WTC11 (cell line): ENCODE measurements around the gene GSTM2.

Source experiments
- ELF4 ChIP-seq: sonication (generic); formaldehyde crosslinking; IDR thresholded peaks from 2 replicates; pipeline ENCODE4 v1.8.1; 2022; ENCODE audit warnings: low read depth, mild to moderate bottlenecking, moderate library complexity, missing genetic modification reagents
- MYBL2 ChIP-seq: sonication (generic); formaldehyde crosslinking; IDR thresholded peaks from 2 replicates; pipeline ENCODE4 v1.8.1; 2023; ENCODE audit warnings: mild to moderate bottlenecking, moderate library complexity, missing genetic modification reagents
- NFYB ChIP-seq: sonication (generic); formaldehyde crosslinking; conservative IDR thresholded peaks from 2 replicates; pipeline ENCODE4 v1.8.0; 2022; ENCODE audit warnings: low read depth, missing genetic modification reagents
- SMAD4 ChIP-seq: sonication (generic); formaldehyde crosslinking; IDR thresholded peaks from 2 replicates; pipeline ENCODE4 v1.8.0; 2022; ENCODE audit warnings: mild to moderate bottlenecking, missing genetic modification reagents
- TEAD1 ChIP-seq: sonication (generic); formaldehyde crosslinking; IDR thresholded peaks from 2 replicates; pipeline ENCODE4 v1.8.0; 2022; ENCODE audit warnings: mild to moderate bottlenecking, missing genetic modification reagents
- TEAD4 ChIP-seq: sonication (generic); formaldehyde crosslinking; IDR thresholded peaks from 2 replicates; pipeline ENCODE4 v1.8.0; 2022; ENCODE audit warnings: mild to moderate bottlenecking, missing genetic modification reagents
- ZNF219 ChIP-seq: sonication (generic); formaldehyde crosslinking; IDR thresholded peaks from 2 replicates; pipeline ENCODE4 v1.8.0; 2023; ENCODE audit warnings: missing genetic modification reagents, mild to moderate bottlenecking, borderline replicate concordance
- TF ChIP-seq, protein P1 (sequence below): fragments of 200-600 bp; IDR thresholded peaks from 2 replicates; pipeline ENCODE4 v1.8.0; 2022; ENCODE audit warnings: antibody characterized with exemption
- TF ChIP-seq, protein P2 (sequence below): sonication (generic); formaldehyde crosslinking; conservative IDR thresholded peaks from 2 replicates; pipeline ENCODE4 v1.8.1; 2023; ENCODE audit warnings: mild to moderate bottlenecking, low read depth, missing genetic modification reagents, moderate library complexity
- TF ChIP-seq, protein P3 (sequence below): sonication (generic); formaldehyde crosslinking; IDR thresholded peaks from 2 replicates; pipeline ENCODE4 v1.8.0; 2022; ENCODE audit warnings: mild to moderate bottlenecking, missing genetic modification reagents
- TF ChIP-seq, protein P4 (sequence below): sonication (generic); formaldehyde crosslinking; IDR thresholded peaks from 2 replicates; pipeline ENCODE4 v1.8.1; 2023; ENCODE audit warnings: mild to moderate bottlenecking, moderate library complexity, missing genetic modification reagents
- TF ChIP-seq, protein P5 (sequence below): sonication (generic); formaldehyde crosslinking; IDR thresholded peaks from 2 replicates; pipeline ENCODE4 v1.8.1; 2022; ENCODE audit warnings: mild to moderate bottlenecking, moderate library complexity, missing genetic modification reagents
- TF ChIP-seq, protein P6 (sequence below): sonication (generic); formaldehyde crosslinking; IDR thresholded peaks from 2 replicates; pipeline ENCODE4 v1.8.0; 2023; ENCODE audit warnings: mild to moderate bottlenecking, missing genetic modification reagents
- TF ChIP-seq, protein P7 (sequence below): sonication (generic); formaldehyde crosslinking; IDR thresholded peaks from 2 replicates; pipeline ENCODE4 v1.8.1; 2022; ENCODE audit warnings: mild to moderate bottlenecking, missing genetic modification reagents, moderate library complexity, borderline replicate concordance

DNA sequence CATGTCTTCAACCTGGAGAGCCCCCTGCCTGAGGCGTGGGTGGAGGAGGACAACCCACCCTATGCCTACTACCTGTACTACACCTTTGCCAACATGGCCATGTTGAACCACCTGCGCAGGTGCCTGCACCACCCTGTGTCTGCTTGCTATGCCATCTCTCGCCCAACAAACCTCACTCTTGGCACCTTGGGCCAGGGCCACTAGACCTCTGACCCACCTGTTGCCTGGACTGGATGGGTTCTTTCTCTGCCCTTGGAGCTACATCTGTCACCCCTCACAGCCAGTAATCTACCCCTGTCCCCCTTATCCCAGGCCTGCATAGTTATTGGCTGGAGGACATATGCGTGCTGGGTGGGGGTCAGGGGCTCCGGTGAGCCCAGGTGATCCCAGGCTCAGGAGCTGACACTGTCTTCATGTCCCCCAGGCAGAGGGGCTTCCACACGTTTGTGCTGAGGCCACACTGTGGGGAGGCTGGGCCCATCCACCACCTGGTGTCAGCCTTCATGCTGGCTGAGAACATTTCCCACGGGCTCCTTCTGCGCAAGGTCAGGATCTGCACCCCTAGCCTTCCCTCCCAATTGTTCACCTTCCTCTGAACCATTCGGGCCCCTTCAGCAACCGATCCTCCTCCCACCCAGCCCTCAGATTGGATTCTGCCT lies 38.4 kb upstream of the GSTM2 start:
- TF ChIP-seq SMAD4 (CRISPR knock-in tag) = no peak
- TF ChIP-seq, protein P1, sequence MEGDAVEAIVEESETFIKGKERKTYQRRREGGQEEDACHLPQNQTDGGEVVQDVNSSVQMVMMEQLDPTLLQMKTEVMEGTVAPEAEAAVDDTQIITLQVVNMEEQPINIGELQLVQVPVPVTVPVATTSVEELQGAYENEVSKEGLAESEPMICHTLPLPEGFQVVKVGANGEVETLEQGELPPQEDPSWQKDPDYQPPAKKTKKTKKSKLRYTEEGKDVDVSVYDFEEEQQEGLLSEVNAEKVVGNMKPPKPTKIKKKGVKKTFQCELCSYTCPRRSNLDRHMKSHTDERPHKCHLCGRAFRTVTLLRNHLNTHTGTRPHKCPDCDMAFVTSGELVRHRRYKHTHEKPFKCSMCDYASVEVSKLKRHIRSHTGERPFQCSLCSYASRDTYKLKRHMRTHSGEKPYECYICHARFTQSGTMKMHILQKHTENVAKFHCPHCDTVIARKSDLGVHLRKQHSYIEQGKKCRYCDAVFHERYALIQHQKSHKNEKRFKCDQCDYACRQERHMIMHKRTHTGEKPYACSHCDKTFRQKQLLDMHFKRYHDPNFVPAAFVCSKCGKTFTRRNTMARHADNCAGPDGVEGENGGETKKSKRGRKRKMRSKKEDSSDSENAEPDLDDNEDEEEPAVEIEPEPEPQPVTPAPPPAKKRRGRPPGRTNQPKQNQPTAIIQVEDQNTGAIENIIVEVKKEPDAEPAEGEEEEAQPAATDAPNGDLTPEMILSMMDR = no peak
- TF ChIP-seq TEAD1 (CRISPR knock-in tag) = no peak
- TF ChIP-seq, protein P2, sequence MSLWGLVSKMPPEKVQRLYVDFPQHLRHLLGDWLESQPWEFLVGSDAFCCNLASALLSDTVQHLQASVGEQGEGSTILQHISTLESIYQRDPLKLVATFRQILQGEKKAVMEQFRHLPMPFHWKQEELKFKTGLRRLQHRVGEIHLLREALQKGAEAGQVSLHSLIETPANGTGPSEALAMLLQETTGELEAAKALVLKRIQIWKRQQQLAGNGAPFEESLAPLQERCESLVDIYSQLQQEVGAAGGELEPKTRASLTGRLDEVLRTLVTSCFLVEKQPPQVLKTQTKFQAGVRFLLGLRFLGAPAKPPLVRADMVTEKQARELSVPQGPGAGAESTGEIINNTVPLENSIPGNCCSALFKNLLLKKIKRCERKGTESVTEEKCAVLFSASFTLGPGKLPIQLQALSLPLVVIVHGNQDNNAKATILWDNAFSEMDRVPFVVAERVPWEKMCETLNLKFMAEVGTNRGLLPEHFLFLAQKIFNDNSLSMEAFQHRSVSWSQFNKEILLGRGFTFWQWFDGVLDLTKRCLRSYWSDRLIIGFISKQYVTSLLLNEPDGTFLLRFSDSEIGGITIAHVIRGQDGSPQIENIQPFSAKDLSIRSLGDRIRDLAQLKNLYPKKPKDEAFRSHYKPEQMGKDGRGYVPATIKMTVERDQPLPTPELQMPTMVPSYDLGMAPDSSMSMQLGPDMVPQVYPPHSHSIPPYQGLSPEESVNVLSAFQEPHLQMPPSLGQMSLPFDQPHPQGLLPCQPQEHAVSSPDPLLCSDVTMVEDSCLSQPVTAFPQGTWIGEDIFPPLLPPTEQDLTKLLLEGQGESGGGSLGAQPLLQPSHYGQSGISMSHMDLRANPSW = no peak
- no peak for TF ChIP-seq ZNF219 (CRISPR knock-in tag)
- TF ChIP-seq, protein P3, sequence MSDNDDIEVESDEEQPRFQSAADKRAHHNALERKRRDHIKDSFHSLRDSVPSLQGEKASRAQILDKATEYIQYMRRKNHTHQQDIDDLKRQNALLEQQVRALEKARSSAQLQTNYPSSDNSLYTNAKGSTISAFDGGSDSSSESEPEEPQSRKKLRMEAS (CRISPR knock-in tag) = no peak
- no peak for TF ChIP-seq ELF4 (CRISPR knock-in tag)
- TF ChIP-seq MYBL2 (CRISPR knock-in tag) = no peak
- no peak for TF ChIP-seq TEAD4 (CRISPR knock-in tag)
- TF ChIP-seq NFYB = no peak
- TF ChIP-seq, protein P4, sequence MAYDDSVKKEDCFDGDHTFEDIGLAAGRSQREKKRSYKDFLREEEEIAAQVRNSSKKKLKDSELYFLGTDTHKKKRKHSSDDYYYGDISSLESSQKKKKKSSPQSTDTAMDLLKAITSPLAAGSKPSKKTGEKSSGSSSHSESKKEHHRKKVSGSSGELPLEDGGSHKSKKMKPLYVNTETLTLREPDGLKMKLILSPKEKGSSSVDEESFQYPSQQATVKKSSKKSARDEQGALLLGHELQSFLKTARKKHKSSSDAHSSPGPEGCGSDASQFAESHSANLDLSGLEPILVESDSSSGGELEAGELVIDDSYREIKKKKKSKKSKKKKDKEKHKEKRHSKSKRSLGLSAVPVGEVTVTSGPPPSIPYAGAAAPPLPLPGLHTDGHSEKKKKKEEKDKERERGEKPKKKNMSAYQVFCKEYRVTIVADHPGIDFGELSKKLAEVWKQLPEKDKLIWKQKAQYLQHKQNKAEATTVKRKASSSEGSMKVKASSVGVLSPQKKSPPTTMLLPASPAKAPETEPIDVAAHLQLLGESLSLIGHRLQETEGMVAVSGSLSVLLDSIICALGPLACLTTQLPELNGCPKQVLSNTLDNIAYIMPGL = no peak
- TF ChIP-seq, protein P5, sequence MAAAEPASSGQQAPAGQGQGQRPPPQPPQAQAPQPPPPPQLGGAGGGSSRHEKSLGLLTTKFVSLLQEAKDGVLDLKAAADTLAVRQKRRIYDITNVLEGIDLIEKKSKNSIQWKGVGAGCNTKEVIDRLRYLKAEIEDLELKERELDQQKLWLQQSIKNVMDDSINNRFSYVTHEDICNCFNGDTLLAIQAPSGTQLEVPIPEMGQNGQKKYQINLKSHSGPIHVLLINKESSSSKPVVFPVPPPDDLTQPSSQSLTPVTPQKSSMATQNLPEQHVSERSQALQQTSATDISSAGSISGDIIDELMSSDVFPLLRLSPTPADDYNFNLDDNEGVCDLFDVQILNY = no peak
- TF ChIP-seq, protein P6, sequence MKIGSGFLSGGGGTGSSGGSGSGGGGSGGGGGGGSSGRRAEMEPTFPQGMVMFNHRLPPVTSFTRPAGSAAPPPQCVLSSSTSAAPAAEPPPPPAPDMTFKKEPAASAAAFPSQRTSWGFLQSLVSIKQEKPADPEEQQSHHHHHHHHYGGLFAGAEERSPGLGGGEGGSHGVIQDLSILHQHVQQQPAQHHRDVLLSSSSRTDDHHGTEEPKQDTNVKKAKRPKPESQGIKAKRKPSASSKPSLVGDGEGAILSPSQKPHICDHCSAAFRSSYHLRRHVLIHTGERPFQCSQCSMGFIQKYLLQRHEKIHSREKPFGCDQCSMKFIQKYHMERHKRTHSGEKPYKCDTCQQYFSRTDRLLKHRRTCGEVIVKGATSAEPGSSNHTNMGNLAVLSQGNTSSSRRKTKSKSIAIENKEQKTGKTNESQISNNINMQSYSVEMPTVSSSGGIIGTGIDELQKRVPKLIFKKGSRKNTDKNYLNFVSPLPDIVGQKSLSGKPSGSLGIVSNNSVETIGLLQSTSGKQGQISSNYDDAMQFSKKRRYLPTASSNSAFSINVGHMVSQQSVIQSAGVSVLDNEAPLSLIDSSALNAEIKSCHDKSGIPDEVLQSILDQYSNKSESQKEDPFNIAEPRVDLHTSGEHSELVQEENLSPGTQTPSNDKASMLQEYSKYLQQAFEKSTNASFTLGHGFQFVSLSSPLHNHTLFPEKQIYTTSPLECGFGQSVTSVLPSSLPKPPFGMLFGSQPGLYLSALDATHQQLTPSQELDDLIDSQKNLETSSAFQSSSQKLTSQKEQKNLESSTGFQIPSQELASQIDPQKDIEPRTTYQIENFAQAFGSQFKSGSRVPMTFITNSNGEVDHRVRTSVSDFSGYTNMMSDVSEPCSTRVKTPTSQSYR (CRISPR knock-in tag) = no peak
- TF ChIP-seq, protein P7, sequence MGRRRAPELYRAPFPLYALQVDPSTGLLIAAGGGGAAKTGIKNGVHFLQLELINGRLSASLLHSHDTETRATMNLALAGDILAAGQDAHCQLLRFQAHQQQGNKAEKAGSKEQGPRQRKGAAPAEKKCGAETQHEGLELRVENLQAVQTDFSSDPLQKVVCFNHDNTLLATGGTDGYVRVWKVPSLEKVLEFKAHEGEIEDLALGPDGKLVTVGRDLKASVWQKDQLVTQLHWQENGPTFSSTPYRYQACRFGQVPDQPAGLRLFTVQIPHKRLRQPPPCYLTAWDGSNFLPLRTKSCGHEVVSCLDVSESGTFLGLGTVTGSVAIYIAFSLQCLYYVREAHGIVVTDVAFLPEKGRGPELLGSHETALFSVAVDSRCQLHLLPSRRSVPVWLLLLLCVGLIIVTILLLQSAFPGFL = no peak
